ENCODE measurements around the gene SLC5A9. TPM values are rescaled to one million over a fixed set of nuclear protein-coding genes. Genes with fewer than 3 reads are reported as not detected.

SLC5A9 gene
- total RNA-seq, 1 experiment from 2014 or later, result 6.7 TPM

DNA sequence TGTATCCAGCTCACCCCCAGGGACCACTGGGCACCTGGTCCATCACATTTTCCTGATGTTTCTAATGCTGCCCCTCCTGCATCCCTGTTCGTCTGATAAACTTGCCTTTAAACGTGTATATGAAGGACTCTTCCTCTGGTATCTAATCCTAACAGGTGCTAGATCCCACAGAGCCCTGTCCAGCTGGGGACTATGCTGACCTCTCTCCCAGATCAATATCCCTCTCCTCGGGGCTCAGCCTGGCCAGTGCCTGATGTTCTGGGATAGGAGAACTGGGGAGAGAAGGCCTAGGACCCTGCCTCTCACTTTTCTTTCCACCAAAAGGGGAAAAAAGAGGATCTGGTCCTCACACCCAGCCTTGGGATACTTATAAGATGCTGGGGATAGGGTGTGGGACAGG is 1.4 kb upstream of the SLC5A9 start:
- DNase-seq, result no peak
- no peaks in the 10 kb centered on the region for H3K36me3 ChIP-seq (replicated peaks; ENCODE audit: control insufficient read depth, insufficient read depth, low read length)
- no peak overlapping the region for H3K4me3 ChIP-seq (ENCODE audit: insufficient read depth, low read depth, low read length)
- no peaks in the 10 kb centered on the region; the same call in 1 of the 2 replicates for H3K27me3 ChIP-seq (ENCODE audit: control insufficient read depth, insufficient read depth, low read length)

DNA sequence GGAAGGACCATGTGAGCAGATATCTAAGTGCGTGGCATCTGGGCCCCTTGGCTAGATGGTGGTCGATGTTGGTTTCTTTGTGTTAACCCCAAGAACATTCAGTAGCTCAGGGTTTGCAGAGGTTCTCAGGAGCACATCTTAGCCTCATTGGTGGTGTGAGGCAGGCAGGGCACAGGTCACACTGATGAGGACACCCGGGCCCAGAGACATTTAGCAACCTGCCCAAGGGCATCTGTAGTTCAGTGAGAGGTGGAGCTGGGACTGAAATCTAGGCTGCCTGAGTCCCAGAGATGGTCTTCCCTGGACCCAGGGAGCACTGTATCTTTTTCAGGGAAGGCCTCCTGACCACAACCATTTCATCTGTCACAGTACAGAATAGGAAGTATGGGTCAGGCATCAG is 859 bp upstream of the SLC5A9 start:
- Histone ChIP-seq H3K27me3 (ENCODE audit: control insufficient read depth, insufficient read depth, low read length) (no peaks in the 10 kb centered on the region; the same call in 1 of the 2 replicates), H3K36me3 (replicated peaks; ENCODE audit: control insufficient read depth, insufficient read depth, low read length) (no peaks in the 10 kb centered on the region), H3K4me3 (ENCODE audit: insufficient read depth, low read depth, low read length) (no peak overlapping the region)
- no peak for DNase-seq

DNA sequence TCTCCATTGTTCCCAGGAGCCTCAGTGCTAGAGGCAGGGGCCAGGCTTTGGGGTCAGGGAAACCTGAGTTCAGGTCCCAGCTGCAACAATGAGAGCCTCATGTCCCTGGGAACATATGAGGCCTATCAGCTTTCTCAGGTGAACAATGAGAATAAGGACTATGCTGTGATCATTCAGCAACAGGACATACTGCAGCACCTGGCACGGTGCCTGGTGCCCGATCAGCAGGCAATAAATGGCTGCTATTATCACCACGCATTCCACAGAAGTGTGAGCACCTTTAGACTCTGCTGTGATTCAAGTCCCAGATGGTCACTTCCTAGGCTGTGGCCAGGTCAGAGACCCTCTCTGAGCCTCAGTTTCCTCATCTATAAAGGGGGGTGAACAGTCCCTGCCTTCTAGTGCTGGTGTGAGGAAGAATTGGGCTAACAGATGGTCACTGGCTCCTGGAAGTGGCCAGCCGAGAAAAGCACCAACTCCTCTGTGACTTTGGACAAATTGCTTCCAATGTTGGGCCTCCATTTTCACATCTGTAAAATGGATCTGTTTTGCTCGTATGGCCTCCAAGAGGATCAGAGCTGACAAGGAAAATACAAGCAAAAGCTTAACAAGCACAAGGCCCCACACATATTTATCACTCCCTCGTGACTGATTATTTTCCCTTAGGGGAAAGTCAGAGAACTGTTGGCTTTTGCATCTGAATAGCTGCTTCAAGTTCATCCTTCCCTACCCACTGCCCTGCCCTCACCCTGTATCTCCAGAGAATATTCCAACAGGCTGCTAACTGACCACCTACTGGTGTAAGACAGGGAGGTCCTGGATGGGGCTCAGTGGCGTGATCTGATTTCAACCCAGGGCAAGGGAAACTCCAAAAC is 1.1 kb downstream of the SLC5A9 start:
- Histone ChIP-seq H3K27me3 (ENCODE audit: control insufficient read depth, insufficient read depth, low read length) (no peaks in the 10 kb centered on the region; the same call in 1 of the 2 replicates), H3K36me3 (replicated peaks; ENCODE audit: control insufficient read depth, insufficient read depth, low read length) (no peaks in the 10 kb centered on the region), H3K4me3 (ENCODE audit: insufficient read depth, low read depth, low read length) (no peak overlapping the region)
- no peak for DNase-seq

DNA sequence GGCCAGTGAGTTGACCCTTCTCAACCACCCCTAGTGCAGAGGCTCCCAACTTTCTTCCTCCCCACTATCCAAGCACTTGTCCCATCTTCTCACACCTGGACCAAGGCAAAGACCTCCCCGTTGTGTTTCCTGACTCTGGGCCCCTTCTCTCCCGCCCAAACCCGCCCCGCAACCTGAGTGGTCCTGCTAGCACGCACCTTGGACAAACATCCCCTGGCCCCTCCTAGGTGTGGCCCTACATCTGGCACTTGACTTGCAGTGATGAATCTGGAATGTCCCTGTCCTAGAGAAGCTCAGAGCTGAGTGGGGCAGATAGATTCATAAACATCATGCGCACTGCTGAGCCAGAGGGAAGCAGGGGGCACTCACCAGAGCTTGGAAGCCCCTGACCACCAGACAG is 2.3 kb downstream of the SLC5A9 start:
- DNase-seq, result no peak
- Histone ChIP-seq H3K36me3 (replicated peaks; ENCODE audit: control insufficient read depth, insufficient read depth, low read length) (no peaks in the 10 kb centered on the region), H3K4me3 (ENCODE audit: insufficient read depth, low read depth, low read length) (no peak overlapping the region), H3K27me3 (ENCODE audit: control insufficient read depth, insufficient read depth, low read length) (no peaks in the 10 kb centered on the region; the same call in 1 of the 2 replicates)

DNA sequence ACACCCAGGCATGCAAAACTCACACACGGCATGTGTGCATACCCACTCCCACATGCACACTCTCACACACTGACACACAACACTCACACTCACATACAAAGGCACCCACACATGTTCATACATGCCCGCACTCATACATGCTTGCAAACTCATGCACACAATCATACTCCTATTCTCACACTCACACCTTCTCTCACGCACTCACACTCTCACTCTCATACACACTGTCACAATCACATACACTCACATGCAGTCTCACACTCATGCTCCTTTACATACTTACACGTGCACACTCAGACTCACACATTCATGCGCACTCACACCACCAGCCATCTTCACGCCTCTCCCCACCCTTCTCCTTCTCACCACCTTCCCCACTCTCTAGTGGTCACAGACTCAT is 3.1 kb downstream of the SLC5A9 start:
- no peak overlapping the region for H3K4me3 ChIP-seq (ENCODE audit: insufficient read depth, low read depth, low read length)
- H3K27me3 ChIP-seq (ENCODE audit: control insufficient read depth, insufficient read depth, low read length), result no peaks in the 10 kb centered on the region; the same call in 1 of the 2 replicates
- H3K36me3 ChIP-seq (replicated peaks; ENCODE audit: control insufficient read depth, insufficient read depth, low read length), result no peaks in the 10 kb centered on the region
- no peak for DNase-seq

DNA sequence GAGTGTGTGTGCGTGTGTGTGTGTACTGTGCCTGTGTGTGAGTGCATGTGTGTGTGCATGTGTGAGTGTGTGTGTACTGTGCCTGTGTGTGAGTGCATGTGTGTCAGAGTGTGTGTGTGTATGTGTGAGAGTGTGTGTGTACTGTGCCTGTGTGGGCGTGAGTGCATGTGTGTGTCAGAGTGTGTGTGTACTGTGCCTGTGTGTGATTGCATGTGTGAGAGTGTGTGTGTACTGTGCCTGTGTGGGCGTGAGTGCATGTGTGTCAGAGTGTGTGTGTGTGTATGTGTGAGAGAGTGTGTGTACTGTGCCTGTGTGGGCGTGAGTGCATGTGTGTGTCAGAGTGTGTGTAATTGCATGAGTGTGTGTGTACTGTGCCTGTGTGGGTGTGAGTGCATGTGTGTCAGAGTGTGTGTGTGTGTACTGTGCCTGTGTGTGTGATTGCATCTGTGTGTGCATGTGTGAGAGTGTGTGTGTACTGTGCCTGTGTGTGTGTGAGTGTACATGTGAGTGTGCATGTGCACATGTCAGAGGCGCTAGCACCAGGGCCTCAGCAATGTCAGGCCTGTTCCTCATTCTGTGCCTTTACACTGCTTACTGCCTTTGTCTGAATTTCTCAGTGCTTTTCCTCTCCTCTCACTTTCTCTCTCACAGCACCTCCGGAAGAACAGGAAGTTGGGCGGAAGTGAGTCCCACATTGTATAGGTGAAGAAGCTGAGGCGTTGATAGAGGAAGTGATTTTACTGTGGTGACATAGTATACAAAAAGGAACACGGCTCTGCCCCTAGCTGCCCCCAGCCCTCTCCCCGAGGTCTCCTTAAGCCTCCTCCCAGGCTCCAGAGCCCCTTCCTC is 4.9 kb downstream of the SLC5A9 start:
- Histone ChIP-seq H3K27me3 (ENCODE audit: control insufficient read depth, insufficient read depth, low read length) (no peaks in the 10 kb centered on the region; the same call in 1 of the 2 replicates), H3K36me3 (replicated peaks; ENCODE audit: control insufficient read depth, insufficient read depth, low read length) (no peaks in the 10 kb centered on the region), H3K4me3 (ENCODE audit: insufficient read depth, low read depth, low read length) (no peak overlapping the region)
- no peak for DNase-seq

DNA sequence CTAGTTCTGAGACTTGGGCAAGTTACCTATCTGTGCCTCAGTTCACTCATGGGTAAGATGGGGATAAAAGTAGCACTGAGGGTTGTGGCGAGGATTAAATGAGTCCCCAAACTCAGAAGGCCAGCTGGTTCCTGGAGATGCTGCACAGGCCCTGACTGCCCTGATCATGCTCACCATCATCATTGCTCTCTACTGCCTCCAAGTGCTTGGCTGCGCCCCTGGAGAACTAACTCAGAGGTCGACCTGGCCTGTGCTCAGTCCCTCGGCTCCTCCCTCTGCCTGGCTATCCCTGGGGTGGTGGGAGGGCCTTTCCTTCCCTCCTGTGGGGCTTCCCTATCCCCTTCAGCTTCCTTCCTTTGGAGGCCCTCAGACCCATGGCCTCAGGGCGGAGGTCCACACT is 5.6 kb downstream of the SLC5A9 start:
- peak; percentile 82 for DNase-seq
- Histone ChIP-seq H3K27me3 (ENCODE audit: control insufficient read depth, insufficient read depth, low read length) (no peaks in the 10 kb centered on the region), H3K4me3 (ENCODE audit: insufficient read depth, low read depth, low read length) (no peak overlapping the region), H3K36me3 (replicated peaks; ENCODE audit: control insufficient read depth, insufficient read depth, low read length) (no peaks in the 10 kb centered on the region)

DNA sequence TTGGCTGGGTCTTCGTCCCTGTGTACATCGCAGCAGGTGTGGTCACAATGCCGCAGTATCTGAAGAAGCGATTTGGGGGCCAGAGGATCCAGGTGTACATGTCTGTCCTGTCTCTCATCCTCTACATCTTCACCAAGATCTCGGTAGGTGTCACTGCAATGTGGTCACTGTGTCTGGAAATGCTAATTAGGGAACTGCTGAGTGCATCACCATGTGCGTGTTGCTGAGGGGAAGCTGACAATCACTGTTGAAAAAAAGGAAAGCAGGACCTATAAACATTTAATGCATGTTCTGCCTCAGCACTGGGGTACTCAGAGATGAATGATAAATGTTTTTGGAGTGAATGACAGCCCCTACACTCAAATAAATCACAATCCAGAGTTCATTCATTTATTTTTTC is 6.8 kb downstream of the SLC5A9 start:
- H3K36me3 ChIP-seq (replicated peaks; ENCODE audit: control insufficient read depth, insufficient read depth, low read length), result no peaks in the 10 kb centered on the region
- no peaks in the 10 kb centered on the region; the same call in 1 of the 2 replicates for H3K27me3 ChIP-seq (ENCODE audit: control insufficient read depth, insufficient read depth, low read length)
- no peak for DNase-seq
- no peak overlapping the region for H3K4me3 ChIP-seq (ENCODE audit: insufficient read depth, low read depth, low read length)

DNA sequence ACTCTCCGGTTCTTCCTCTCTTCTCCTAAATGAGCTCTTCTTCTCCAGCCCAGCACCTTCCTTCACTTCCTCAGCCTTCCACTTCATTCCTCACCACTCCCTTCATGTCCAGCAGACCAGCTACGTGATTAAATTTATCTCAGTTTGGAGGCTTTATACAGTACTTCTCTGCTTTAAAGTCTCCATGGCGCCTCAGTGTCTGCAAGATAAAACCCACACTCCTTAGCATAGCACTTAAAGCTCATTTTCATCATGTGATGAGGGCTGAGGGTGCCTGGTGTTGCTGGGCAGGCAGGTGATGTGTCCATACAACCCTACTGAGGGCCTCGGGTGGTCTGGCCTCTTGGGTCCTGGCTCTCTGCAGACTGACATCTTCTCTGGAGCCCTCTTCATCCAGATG is 7.7 kb downstream of the SLC5A9 start:
- DNase-seq, result no peak
- Histone ChIP-seq H3K27me3 (ENCODE audit: control insufficient read depth, insufficient read depth, low read length) (no peaks in the 10 kb centered on the region; the same call in 1 of the 2 replicates), H3K4me3 (ENCODE audit: insufficient read depth, low read depth, low read length) (no peak overlapping the region), H3K36me3 (replicated peaks; ENCODE audit: control insufficient read depth, insufficient read depth, low read length) (no peaks in the 10 kb centered on the region)

DNA sequence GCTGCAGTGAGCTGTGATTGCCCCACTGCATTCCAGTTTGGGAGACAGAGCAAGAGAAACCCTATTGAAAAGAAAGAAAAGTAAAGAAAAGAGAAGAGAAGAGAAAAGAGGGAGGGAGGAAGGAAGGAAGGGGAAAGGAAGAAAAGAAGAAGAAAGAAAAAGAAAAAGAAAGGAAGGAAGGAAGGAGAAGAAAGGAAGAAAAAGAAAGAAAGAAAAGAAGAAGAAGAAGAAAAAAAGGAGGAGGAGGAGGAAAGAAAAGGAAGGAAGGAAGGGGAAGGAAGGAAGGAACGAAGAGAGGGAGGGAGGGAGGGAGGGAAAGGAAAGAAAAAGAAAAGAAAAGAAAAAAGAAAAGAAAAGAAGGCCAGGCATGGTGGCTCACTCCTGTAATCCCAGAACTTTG is 10.2 kb downstream of the SLC5A9 start:
- Histone ChIP-seq H3K4me3 (ENCODE audit: insufficient read depth, low read depth, low read length) (no peak overlapping the region), H3K36me3 (replicated peaks; ENCODE audit: control insufficient read depth, insufficient read depth, low read length) (no peaks in the 10 kb centered on the region), H3K27me3 (ENCODE audit: control insufficient read depth, insufficient read depth, low read length) (no peaks in the 10 kb centered on the region; the same call in 1 of the 2 replicates)
- no peak for DNase-seq

DNA sequence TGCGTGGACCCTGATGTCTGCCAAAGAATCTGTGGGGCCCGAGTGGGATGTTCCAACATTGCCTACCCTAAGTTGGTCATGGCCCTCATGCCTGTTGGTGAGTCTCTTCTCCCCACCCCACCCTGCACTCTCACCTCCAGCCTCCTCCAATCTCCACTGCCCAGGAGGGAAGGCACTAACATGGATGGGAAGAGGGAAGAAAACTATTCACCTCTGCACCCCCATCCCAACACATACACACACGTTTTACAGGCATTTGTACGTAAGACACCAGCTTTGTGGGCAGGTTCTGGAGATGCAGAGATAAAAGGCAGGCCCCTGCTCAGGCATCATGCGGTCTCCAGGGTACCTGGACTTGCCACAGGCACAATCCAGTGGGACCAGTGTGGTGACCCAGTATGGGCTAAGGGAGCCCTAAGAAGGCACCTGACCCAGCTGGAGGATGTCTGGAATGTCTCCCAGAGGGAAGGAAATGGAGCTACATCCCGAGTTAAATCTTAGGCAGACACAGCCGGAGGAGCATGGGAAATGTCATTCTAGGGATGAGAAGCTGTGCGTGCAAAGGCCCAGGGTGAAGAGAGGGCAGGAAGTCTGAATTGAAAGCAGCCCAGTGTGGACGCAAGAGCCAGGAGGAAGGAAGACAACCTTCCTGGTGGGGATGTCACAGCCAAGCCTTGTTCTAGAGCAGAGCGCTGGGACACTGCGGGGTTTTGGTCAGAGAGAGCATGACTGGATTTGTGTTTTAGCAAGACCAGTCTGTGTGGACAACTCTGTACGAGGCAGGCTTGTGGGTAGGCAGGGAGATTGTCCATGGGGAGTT is 11.4 kb downstream of the SLC5A9 start:
- Histone ChIP-seq H3K36me3 (replicated peaks; ENCODE audit: control insufficient read depth, insufficient read depth, low read length) (no peaks in the 10 kb centered on the region), H3K4me3 (ENCODE audit: insufficient read depth, low read depth, low read length) (no peak overlapping the region), H3K27me3 (ENCODE audit: control insufficient read depth, insufficient read depth, low read length) (no peaks in the 10 kb centered on the region; the same call in 1 of the 2 replicates)
- no peak for DNase-seq

DNA sequence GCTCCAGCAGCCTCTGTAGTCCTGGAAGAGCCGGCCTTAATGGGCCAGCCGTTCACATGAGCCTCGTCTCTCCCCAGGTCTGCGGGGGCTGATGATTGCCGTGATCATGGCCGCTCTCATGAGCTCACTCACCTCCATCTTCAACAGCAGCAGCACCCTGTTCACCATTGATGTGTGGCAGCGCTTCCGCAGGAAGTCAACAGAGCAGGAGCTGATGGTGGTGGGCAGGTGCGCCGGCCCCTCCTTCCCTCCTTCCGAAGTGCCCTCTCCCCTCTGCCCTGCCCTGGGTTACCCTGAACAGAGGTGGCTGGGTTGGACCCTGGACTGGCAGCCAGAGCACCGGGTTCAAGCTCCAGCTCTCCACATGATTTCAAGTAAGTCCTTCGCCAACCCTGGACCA is 13.1 kb downstream of the SLC5A9 start:
- Histone ChIP-seq H3K27me3 (ENCODE audit: control insufficient read depth, insufficient read depth, low read length) (no peaks in the 10 kb centered on the region; the same call in 1 of the 2 replicates), H3K36me3 (replicated peaks; ENCODE audit: control insufficient read depth, insufficient read depth, low read length) (no peaks in the 10 kb centered on the region), H3K4me3 (ENCODE audit: insufficient read depth, low read depth, low read length) (no peak overlapping the region)
- DNase-seq, result no peak

DNA sequence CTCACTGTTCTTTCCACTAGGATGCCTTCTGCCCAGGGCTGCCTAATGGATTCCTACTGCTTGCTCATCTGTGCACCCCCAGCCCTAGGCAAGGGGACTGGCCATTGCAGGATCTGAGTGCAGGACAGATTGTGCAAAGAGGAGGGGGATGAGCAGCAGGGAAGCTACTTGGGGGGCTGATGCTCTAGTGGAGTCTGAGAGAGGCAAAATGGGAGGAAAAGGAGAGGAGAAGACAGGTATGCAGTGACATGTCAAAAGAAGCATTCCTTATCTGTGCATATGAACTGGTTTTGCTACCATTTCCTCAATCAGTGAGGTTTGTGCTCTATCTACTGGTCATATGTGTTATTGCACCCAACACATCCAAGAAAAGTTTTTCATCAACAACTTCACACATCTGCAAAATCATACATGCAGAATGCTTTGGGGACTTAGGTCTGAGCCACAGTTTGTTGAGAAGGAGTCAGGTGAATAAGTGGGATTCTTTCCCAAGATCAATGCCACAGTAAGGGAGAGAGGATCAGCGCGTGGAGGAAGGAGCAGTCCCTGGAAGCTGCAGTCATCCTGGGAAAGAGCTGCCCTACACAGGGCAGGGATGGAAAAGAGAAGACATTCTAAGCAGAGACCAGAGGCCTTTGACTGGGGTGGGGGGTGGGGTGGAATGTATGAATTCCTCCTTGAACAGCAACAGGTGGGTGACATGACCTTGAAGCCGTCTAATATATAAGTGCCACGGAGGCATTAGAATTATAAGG is 14.4 kb downstream of the SLC5A9 start:
- peak; percentile 67 for DNase-seq
- H3K36me3 ChIP-seq (replicated peaks; ENCODE audit: control insufficient read depth, insufficient read depth, low read length), result no peaks in the 10 kb centered on the region
- H3K27me3 ChIP-seq (ENCODE audit: control insufficient read depth, insufficient read depth, low read length), result no peaks in the 10 kb centered on the region; the same call in 1 of the 2 replicates
- no peak overlapping the region for H3K4me3 ChIP-seq (ENCODE audit: insufficient read depth, low read depth, low read length)
